ENCODE results near the gene ALG14.

The ALG14 gene

GRCh38 chr1:95086949-95087533 lies 14.3 kb upstream of the ALG14 start:
- peak overlapping the region; percentile 31 for H3K27ac ChIP-seq (ENCODE audit: low read length)
- no peaks in the 10 kb centered on the region for H3K27me3 ChIP-seq (ENCODE audit: control insufficient read depth in 1 of 2, insufficient read depth in 2 of 2, low read length in 2 of 2)
- no peaks in the 10 kb centered on the region for H3K36me3 ChIP-seq (ENCODE audit: control insufficient read depth in 2 of 2, insufficient read depth in 2 of 2, low read length in 2 of 2)
- H3K4me1 ChIP-seq (ENCODE audit: control insufficient read depth, insufficient read depth, low read length) = peaks cover 3% of the 10 kb centered on the region
- no peak overlapping the region for H3K4me3 ChIP-seq (ENCODE audit: low read length in 2 of 2)
- no peak overlapping the region for H3K9ac ChIP-seq (ENCODE audit: low read length in 2 of 2)
- no peaks in the 10 kb centered on the region for H3K9me3 ChIP-seq (ENCODE audit: control insufficient read depth in 2 of 2, low read length in 2 of 2)

GRCh38 chr1:95085376-95085775 lies 12.6 kb upstream of the ALG14 start:
- H3K36me3 ChIP-seq (ENCODE audit: control insufficient read depth in 2 of 2, insufficient read depth in 2 of 2, low read length in 2 of 2) = no peaks in the 10 kb centered on the region
- H3K27me3 ChIP-seq (ENCODE audit: control insufficient read depth in 1 of 2, insufficient read depth in 2 of 2, low read length in 2 of 2) = no peaks in the 10 kb centered on the region
- H3K27ac ChIP-seq (ENCODE audit: low read length) = no peak overlapping the region
- no peaks in the 10 kb centered on the region for H3K9me3 ChIP-seq (ENCODE audit: control insufficient read depth in 2 of 2, low read length in 2 of 2)
- H3K9ac ChIP-seq (ENCODE audit: low read length in 2 of 2) = no peak overlapping the region
- no peak overlapping the region for H3K4me3 ChIP-seq (ENCODE audit: low read length in 2 of 2)
- peaks cover 3% of the 10 kb centered on the region for H3K4me1 ChIP-seq (ENCODE audit: control insufficient read depth, insufficient read depth, low read length)

GRCh38 chr1:95084317-95085176 lies 11.8 kb upstream of the ALG14 start:
- Histone ChIP-seq H3K36me3 (ENCODE audit: control insufficient read depth in 2 of 2, insufficient read depth in 2 of 2, low read length in 2 of 2) (no peaks in the 10 kb centered on the region), H3K4me3 (ENCODE audit: low read length in 2 of 2) (no peak overlapping the region), H3K27me3 (ENCODE audit: control insufficient read depth in 1 of 2, insufficient read depth in 2 of 2, low read length in 2 of 2) (no peaks in the 10 kb centered on the region), H3K9ac (ENCODE audit: low read length in 2 of 2) (no peak overlapping the region), H3K4me1 (ENCODE audit: control insufficient read depth, insufficient read depth, low read length) (peaks cover 3% of the 10 kb centered on the region), H3K27ac (ENCODE audit: low read length) (no peak overlapping the region), H3K9me3 (ENCODE audit: control insufficient read depth in 2 of 2, low read length in 2 of 2) (no peaks in the 10 kb centered on the region)

- no peaks in the 10 kb centered on the region for H3K4me1 ChIP-seq (ENCODE audit: control insufficient read depth, insufficient read depth, low read length)
- H3K9ac ChIP-seq (ENCODE audit: low read length in 2 of 2) = no peak overlapping the region
- no peak overlapping the region for H3K4me3 ChIP-seq (ENCODE audit: low read length in 2 of 2)
Measured at GRCh38 chr1:95080879-95081278, 8.1 kb upstream of the ALG14 start.

GRCh38 chr1:95080446-95080845 lies 7.7 kb upstream of the ALG14 start:
- Histone ChIP-seq H3K4me1 (ENCODE audit: control insufficient read depth, insufficient read depth, low read length) (no peaks in the 10 kb centered on the region), H3K9me3 (ENCODE audit: control insufficient read depth in 2 of 2, low read length in 2 of 2) (no peaks in the 10 kb centered on the region), H3K4me3 (ENCODE audit: low read length in 2 of 2) (no peak overlapping the region), H3K27me3 (ENCODE audit: control insufficient read depth in 1 of 2, insufficient read depth in 2 of 2, low read length in 2 of 2) (no peaks in the 10 kb centered on the region), H3K27ac (ENCODE audit: low read length) (no peak overlapping the region), H3K9ac (ENCODE audit: low read length in 2 of 2) (no peak overlapping the region), H3K36me3 (ENCODE audit: control insufficient read depth in 2 of 2, insufficient read depth in 2 of 2, low read length in 2 of 2) (no peaks in the 10 kb centered on the region)

More at GRCh38 chr1:95080879-95081278, 8.1 kb upstream of the ALG14 start:
- H3K27ac ChIP-seq (ENCODE audit: low read length) = no peak overlapping the region
- no peaks in the 10 kb centered on the region for H3K36me3 ChIP-seq (ENCODE audit: control insufficient read depth in 2 of 2, insufficient read depth in 2 of 2, low read length in 2 of 2)
- H3K27me3 ChIP-seq (ENCODE audit: control insufficient read depth in 1 of 2, insufficient read depth in 2 of 2, low read length in 2 of 2) = no peaks in the 10 kb centered on the region
- H3K9me3 ChIP-seq (ENCODE audit: control insufficient read depth in 2 of 2, low read length in 2 of 2) = no peaks in the 10 kb centered on the region

- no peaks in the 10 kb centered on the region for H3K27me3 ChIP-seq (ENCODE audit: control insufficient read depth in 1 of 2, insufficient read depth in 2 of 2, low read length in 2 of 2)
- H3K4me1 ChIP-seq (ENCODE audit: control insufficient read depth, insufficient read depth, low read length) = peaks cover 12% of the 10 kb centered on the region
- H3K36me3 ChIP-seq (ENCODE audit: control insufficient read depth in 2 of 2, insufficient read depth in 2 of 2, low read length in 2 of 2) = peaks cover 0 to under 1% of the 10 kb centered on the region in 2 donors
- no peak overlapping the region for H3K27ac ChIP-seq (ENCODE audit: low read length)
- H3K4me3 ChIP-seq (ENCODE audit: low read length in 2 of 2) = no peak overlapping the region
- H3K9ac ChIP-seq (ENCODE audit: low read length in 2 of 2) = no peak overlapping the region
- no peaks in the 10 kb centered on the region for H3K9me3 ChIP-seq (ENCODE audit: control insufficient read depth in 2 of 2, low read length in 2 of 2)
Measured at GRCh38 chr1:95076034-95076433, 3.3 kb upstream of the ALG14 start.

- Histone ChIP-seq H3K4me3 (ENCODE audit: low read length in 2 of 2) (peak overlapping the region; percentile 89 to 100), H3K9me3 (ENCODE audit: control insufficient read depth in 2 of 2, low read length in 2 of 2) (no peaks in the 10 kb centered on the region), H3K27me3 (ENCODE audit: control insufficient read depth in 1 of 2, insufficient read depth in 2 of 2, low read length in 2 of 2) (no peaks in the 10 kb centered on the region), H3K36me3 (ENCODE audit: control insufficient read depth in 2 of 2, insufficient read depth in 2 of 2, low read length in 2 of 2) (peaks cover 0 to 2% of the 10 kb centered on the region in 2 donors), H3K27ac (ENCODE audit: low read length) (peak overlapping the region; percentile 87), H3K4me1 (ENCODE audit: control insufficient read depth, insufficient read depth, low read length) (peaks cover 12% of the 10 kb centered on the region), H3K9ac (ENCODE audit: low read length in 2 of 2) (peak overlapping the region; percentile 80 to 96)
Measured at GRCh38 chr1:95073446-95073845, 695 bp upstream of the ALG14 start.

- H3K4me3 ChIP-seq (ENCODE audit: low read length in 2 of 2) = peak overlapping the region; percentile 89 to 100
- H3K36me3 ChIP-seq (ENCODE audit: control insufficient read depth in 2 of 2, insufficient read depth in 2 of 2, low read length in 2 of 2) = peaks cover 0 to 2% of the 10 kb centered on the region in 2 donors
- H3K27me3 ChIP-seq (ENCODE audit: control insufficient read depth in 1 of 2, insufficient read depth in 2 of 2, low read length in 2 of 2) = no peaks in the 10 kb centered on the region
- H3K9me3 ChIP-seq (ENCODE audit: control insufficient read depth in 2 of 2, low read length in 2 of 2) = no peaks in the 10 kb centered on the region
- peak overlapping the region; percentile 87 for H3K27ac ChIP-seq (ENCODE audit: low read length)
- H3K9ac ChIP-seq (ENCODE audit: low read length in 2 of 2) = peak overlapping the region; percentile 80 to 96
- peaks cover 12% of the 10 kb centered on the region for H3K4me1 ChIP-seq (ENCODE audit: control insufficient read depth, insufficient read depth, low read length)
Measured at GRCh38 chr1:95072117-95072516, 634 bp downstream of the ALG14 start.

- Histone ChIP-seq H3K4me3 (ENCODE audit: low read length in 2 of 2) (peak overlapping the region; percentile 89 to 100), H3K9ac (ENCODE audit: low read length in 2 of 2) (peak overlapping the region; percentile 80 to 96), H3K36me3 (ENCODE audit: control insufficient read depth in 2 of 2, insufficient read depth in 2 of 2, low read length in 2 of 2) (peaks cover 0 to 2% of the 10 kb centered on the region in 2 donors), H3K9me3 (ENCODE audit: control insufficient read depth in 2 of 2, low read length in 2 of 2) (no peaks in the 10 kb centered on the region), H3K4me1 (ENCODE audit: control insufficient read depth, insufficient read depth, low read length) (peaks cover 12% of the 10 kb centered on the region), H3K27ac (ENCODE audit: low read length) (no peak overlapping the region), H3K27me3 (ENCODE audit: control insufficient read depth in 1 of 2, insufficient read depth in 2 of 2, low read length in 2 of 2) (no peaks in the 10 kb centered on the region)
Measured at GRCh38 chr1:95071539-95071938, 1.2 kb downstream of the ALG14 start.

- peaks cover 0 to 2% of the 10 kb centered on the region in 2 donors for H3K36me3 ChIP-seq (ENCODE audit: control insufficient read depth in 2 of 2, insufficient read depth in 2 of 2, low read length in 2 of 2)
- H3K9ac ChIP-seq (ENCODE audit: low read length in 2 of 2) = no peak overlapping the region
- no peaks in the 10 kb centered on the region for H3K27me3 ChIP-seq (ENCODE audit: control insufficient read depth in 1 of 2, insufficient read depth in 2 of 2, low read length in 2 of 2)
- no peak overlapping the region for H3K4me3 ChIP-seq (ENCODE audit: low read length in 2 of 2)
- no peak overlapping the region for H3K27ac ChIP-seq (ENCODE audit: low read length)
- H3K4me1 ChIP-seq (ENCODE audit: control insufficient read depth, insufficient read depth, low read length) = peaks cover 12% of the 10 kb centered on the region
- H3K9me3 ChIP-seq (ENCODE audit: control insufficient read depth in 2 of 2, low read length in 2 of 2) = no peaks in the 10 kb centered on the region
Measured at GRCh38 chr1:95069710-95070093, 3.0 kb downstream of the ALG14 start.

Data from stomach smooth muscle (tissue), 2 donors.